B cell (primary cell): ENCODE data around the gene TDRD12. TPM values are rescaled to one million over a fixed set of nuclear protein-coding genes. Genes with fewer than 3 reads are reported as not detected.

Source experiments
- ATAC-seq: fragments of 200-7000 bp; cut with Tn5 transposase; one replicate; pipeline ENCODE4 v1.10.0; 2021; ENCODE audit warnings: low read depth, mild to moderate bottlenecking, moderate number of reproducible peaks, moderate library complexity
- CTCF ChIA-PET: fragments of 350-600 bp; sonication (Branson Sonifier 250); formaldehyde crosslinking; loops from one replicate; lab custom pipeline; 2021; ENCODE audit warnings: antibody characterized with exemption, inconsistent platforms; lab: Charles Lee
- POLR2A ChIA-PET: fragments of 350-600 bp; sonication (Branson Sonifier 250); formaldehyde crosslinking; loops from one replicate; lab custom pipeline; 2021; ENCODE audit warnings: antibody characterized with exemption; lab: Charles Lee
- DNase-seq: peaks from one replicate; pipeline ENCODE4 v3.0.0; 2013
- H2AFZ ChIP-seq: 2 replicates; pipeline ENCODE4 v1.6.1; 2012; ENCODE audit warnings: mild to moderate bottlenecking, low read depth, low read length; ENCODE audit not compliant: insufficient read depth, poor library complexity, severe bottlenecking
- H3K27ac ChIP-seq, 2 donors: 1 replicate in 1 of 2; 2 replicates in 1 of 2; pipeline ENCODE4 v1.5.1; 2012 to 2013; ENCODE audit warnings: low read length in 2 of 2, mild to moderate bottlenecking in 2 of 2, moderate library complexity in 1 of 2
- H3K27me3 ChIP-seq, 4 experiments: fragments of 200-600 bp in 1 of 4; sonication (generic) in 1 of 4; replicated peaks in 1 of 4; 1 replicate in 2 of 4; 2 replicates in 2 of 4; pipeline versions ENCODE4 v1.6.1 to v1.7.0; 2013 to 2016; ENCODE audit warnings: low read length in 3 of 4, mild to moderate bottlenecking in 2 of 4, mixed read lengths in 1 of 4, moderate library complexity in 1 of 4; ENCODE audit not compliant: insufficient read depth in 4 of 4, control insufficient read depth in 3 of 4; ENCODE audit errors: control extremely low read depth in 1 of 4
- H3K36me3 ChIP-seq, 2 experiments: replicated peaks in 1 of 2; 1 replicate in 1 of 2; 2 replicates in 1 of 2; pipeline versions ENCODE4 v1.6.1 to v1.7.1; 2013; ENCODE audit warnings: low read length in 1 of 2; ENCODE audit not compliant: insufficient read depth in 2 of 2, control insufficient read depth in 1 of 2; ENCODE audit errors: control extremely low read depth in 1 of 2, extremely low read depth in 1 of 2
- H3K4me1 ChIP-seq, 2 donors: fragments of 200-600 bp in 1 of 2; sonication (generic) in 1 of 2; 1 replicate in 1 of 2; 2 replicates in 1 of 2; pipeline versions ENCODE4 v1.5.1 to v1.6.1; 2013 to 2017; ENCODE audit warnings: low read length in 2 of 2; ENCODE audit not compliant: control insufficient read depth in 2 of 2, insufficient read depth in 2 of 2
- H3K4me2 ChIP-seq: replicated peaks from 2 replicates; pipeline ENCODE3; 2012; ENCODE audit warnings: mild to moderate bottlenecking, low read depth, low read length; ENCODE audit not compliant: poor library complexity, severe bottlenecking
- H3K4me3 ChIP-seq, 5 experiments: fragments of 200-600 bp in 1 of 5; sonication (generic) in 1 of 5; 1 replicate in 3 of 5; 2 replicates in 2 of 5; pipeline versions ENCODE4 v1.5.1 to v1.7.0; 2011 to 2016; ENCODE audit warnings: low read length in 4 of 5, mild to moderate bottlenecking in 4 of 5, low read depth in 2 of 5, control low read depth in 1 of 5, moderate library complexity in 1 of 5; ENCODE audit not compliant: insufficient read depth in 1 of 5; ENCODE audit errors: control extremely low read depth in 1 of 5, extremely low read depth in 1 of 5
- H3K79me2 ChIP-seq: fragments of 200-600 bp; sonication (generic); one replicate; pipeline ENCODE4 v1.6.0; 2016; ENCODE audit warnings: low read length; ENCODE audit not compliant: control insufficient read depth, insufficient read depth
- H3K9ac ChIP-seq: fragments of 200-600 bp; sonication (generic); 2 replicates; pipeline ENCODE4 v1.6.1; 2017; ENCODE audit warnings: mild to moderate bottlenecking, low read length, moderate library complexity
- H3K9me3 ChIP-seq, 3 donors: one replicate each; pipeline versions ENCODE4 v1.6.1 to v1.7.1; 2013; ENCODE audit warnings: low read length in 2 of 3; ENCODE audit not compliant: control insufficient read depth in 2 of 3, insufficient read depth in 1 of 3; ENCODE audit errors: control extremely low read depth in 1 of 3
- H4K20me1 ChIP-seq: 2 replicates; pipeline ENCODE4 v1.6.0; 2012; ENCODE audit warnings: mild to moderate bottlenecking, low read length; ENCODE audit not compliant: insufficient read depth, control insufficient read depth, poor library complexity, severe bottlenecking
- H3K27ac Mint-ChIP-seq: one replicate; pipeline ENCODE4 v1.8.0; 2021; ENCODE audit warnings: mixed read lengths
- H3K27me3 Mint-ChIP-seq: one replicate; pipeline ENCODE4 v1.8.0; 2021; ENCODE audit warnings: mixed read lengths
- H3K4me1 Mint-ChIP-seq: one replicate; pipeline ENCODE4 v1.8.0; 2021; ENCODE audit warnings: mixed read lengths
- H3K4me3 Mint-ChIP-seq: one replicate; pipeline ENCODE4 v1.8.0; 2021; ENCODE audit warnings: mixed read lengths
- H3K9me3 Mint-ChIP-seq: one replicate; pipeline ENCODE4 v1.8.0; 2022; ENCODE audit warnings: mixed read lengths; ENCODE audit not compliant: insufficient read depth
- CTCF ChIP-seq: fragments of 200-600 bp; IDR thresholded peaks from one replicate; pipeline ENCODE4 v1.8.0; 2022; ENCODE audit warnings: antibody characterized with exemption, mild to moderate bottlenecking
- EZH2 ChIP-seq: IDR thresholded peaks from 2 replicates; pipeline ENCODE4 v1.6.1; 2012; ENCODE audit warnings: borderline replicate concordance, low read depth, mild to moderate bottlenecking, moderate library complexity, low read length; ENCODE audit not compliant: insufficient read depth, poor library complexity, severe bottlenecking
- WGBS: methylation state at CpG from one replicate; pipeline ENCODE4 v1.1.5; 2013; ENCODE audit warnings: missing lambda C conversion rate; ENCODE audit not compliant: insufficient coverage; 5-methylcytosine and 5-hydroxymethylcytosine counted together
- intact Hi-C: fragments of 100-400 bp; cut with micrococcal nuclease; formaldehyde crosslinking; loops from one replicate; pipeline ENCODE4 v1.10.0; 2022
- polyA plus RNA-seq: library from polyadenylated mRNA; depleted of rRNA; stranded (reverse); fragments of >200 nt; gene quantifications from 2 replicates; pipeline ENCODE4 v1.2.3, GENCODE V29; 2012
- total RNA-seq, 2 donors: library from RNA; stranded (reverse); fragments of 120-200 nt in 1 of 2; gene quantifications; 1 replicate in 1 of 2; 2 replicates in 1 of 2; pipeline versions ENCODE4 v1.2.3 to v1.2.4, GENCODE V29; 2013 to 2022

Gene TDRD12
- total and polyA plus RNA-seq, 2 donors (not counting 1 experiment from before 2014, with no cell fraction given), result 0.30 to 1.1 TPM

- H3K27me3 Mint-ChIP-seq, result peaks cover 8% of the 10 kb centered on the region
- H3K27ac Mint-ChIP-seq, result peak overlapping the region; percentile 83
- H3K9ac ChIP-seq, result peak overlapping the region; percentile 68
- H3K4me3 Mint-ChIP-seq, result peak overlapping the region; percentile 91
- CTCF ChIA-PET, result interaction anchor here (2.0 kb wide), 1 partner anchor 17 kb away, joined by 7 read pairs; the partner anchor contains the start of gene NUDT19
- H2AFZ ChIP-seq, result peak overlapping the region; percentile 84
- peak overlapping the region; percentile 94 for H3K4me2 ChIP-seq
- H3K4me3 ChIP-seq, result peak overlapping the region; percentile 48 to 90 (median 70)
- peaks cover 52% of the 10 kb centered on the region for H3K79me2 ChIP-seq
- intact Hi-C loops, result loop anchor here (2.0 to 10.0 kb wide), 2 partner anchors 270 to 410 kb away; partner anchors contain the start of genes DPY19L3 and GPATCH1
- DNase-seq (no peak), ATAC-seq (no peak)
- peaks cover 44% of the 10 kb centered on the region for H3K4me1 Mint-ChIP-seq
- H3K4me1 ChIP-seq, result peaks cover 25 to 34% of the 10 kb centered on the region in 2 donors
- no peak for TF ChIP-seq EZH2
- TF ChIP-seq CTCF, result no peak
- peaks cover 0 to 28% (median 7%) of the 10 kb centered on the region in 4 experiments for H3K27me3 ChIP-seq
- H3K9me3 Mint-ChIP-seq, result no peaks in the 10 kb centered on the region
- WGBS, result 1% methylated on average over 64 of the region's 67 CpGs
- peaks cover 37% of the 10 kb centered on the region for H4K20me1 ChIP-seq
- POLR2A ChIA-PET, result interaction anchor here (1.1 to 3.0 kb wide), 3 partner anchors 9 to 269 kb away, joined by 4 to 16 read pairs (median 5); partner anchors contain the start of genes DPY19L3 and NUDT19
- peaks cover 0 to 13% (median 0%) of the 10 kb centered on the region in 3 donors for H3K9me3 ChIP-seq
- H3K36me3 ChIP-seq, result no peaks in the 10 kb centered on the region
- H3K27ac ChIP-seq, result peak overlapping the region in 1 of 2 donors; percentile 45
These were observed 45.2 kb upstream of the TDRD12 start for GRCh38 chr19:32674153-32674930.
